ENCODE results near the gene RAB12. TPM values are rescaled to one million over a fixed set of nuclear protein-coding genes. Genes with fewer than 3 reads are reported as not detected.
A peak's percentile ranks its signal among the peaks of the same experiment; 100 is the strongest.

Gene RAB12
- total RNA-seq, 2 donors from 2014 or later: 10.2 to 11.9 TPM

- H3K27ac Mint-ChIP-seq: no peak overlapping the region
- no peaks in the 10 kb centered on the region for H3K36me3 Mint-ChIP-seq (ENCODE audit: low read depth)
- H3K4me1 Mint-ChIP-seq: no peaks in the 10 kb centered on the region
- H3K4me3 Mint-ChIP-seq: no peak overlapping the region
- no peak for ATAC-seq (replicated peaks)
- peaks cover 5% of the 10 kb centered on the region for H3K27me3 Mint-ChIP-seq
- H3K9me3 Mint-ChIP-seq: no peaks in the 10 kb centered on the region
Measured at GRCh38 chr18:8669571-8669970, 60.3 kb downstream of the RAB12 start.

GRCh38 chr18:8673256-8674209 lies 64.3 kb downstream of the RAB12 start:
- Mint-ChIP-seq H3K36me3 (ENCODE audit: low read depth) (no peaks in the 10 kb centered on the region), H3K4me3 (no peak overlapping the region), H3K27ac (no peak overlapping the region), H3K4me1 (no peaks in the 10 kb centered on the region), H3K9me3 (no peaks in the 10 kb centered on the region), H3K27me3 (peaks cover 5% of the 10 kb centered on the region)
- ATAC-seq (replicated peaks): peak; percentile 34

GRCh38 chr18:8675057-8675456 lies 65.8 kb downstream of the RAB12 start:
- H3K27me3 Mint-ChIP-seq: peaks cover 5% of the 10 kb centered on the region
- no peaks in the 10 kb centered on the region for H3K4me1 Mint-ChIP-seq
- no peak overlapping the region for H3K27ac Mint-ChIP-seq
- ATAC-seq (replicated peaks): no peak
- no peak overlapping the region for H3K4me3 Mint-ChIP-seq
- H3K36me3 Mint-ChIP-seq (ENCODE audit: low read depth): no peaks in the 10 kb centered on the region
- H3K9me3 Mint-ChIP-seq: no peaks in the 10 kb centered on the region

- Mint-ChIP-seq H3K4me3 (no peak overlapping the region), H3K4me1 (no peaks in the 10 kb centered on the region), H3K27me3 (no peaks in the 10 kb centered on the region), H3K36me3 (ENCODE audit: low read depth) (no peaks in the 10 kb centered on the region), H3K27ac (no peak overlapping the region), H3K9me3 (no peaks in the 10 kb centered on the region)
- no peak for ATAC-seq (replicated peaks)
Measured at GRCh38 chr18:8681196-8681595, 72.0 kb downstream of the RAB12 start.

- Mint-ChIP-seq H3K27ac (no peak overlapping the region), H3K4me3 (no peak overlapping the region), H3K4me1 (no peaks in the 10 kb centered on the region), H3K36me3 (ENCODE audit: low read depth) (no peaks in the 10 kb centered on the region), H3K9me3 (no peaks in the 10 kb centered on the region), H3K27me3 (peaks cover 4% of the 10 kb centered on the region)
- no peak for ATAC-seq (replicated peaks)
Measured at GRCh38 chr18:8684577-8684976, 75.3 kb downstream of the RAB12 start.

- ATAC-seq (replicated peaks): no peak
Measured at GRCh38 chr18:8685141-8685913, 76.1 kb downstream of the RAB12 start.

GRCh38 chr18:8685914-8686216 lies 76.6 kb downstream of the RAB12 start:
- Mint-ChIP-seq H3K27ac (no peak overlapping the region), H3K36me3 (ENCODE audit: low read depth) (no peaks in the 10 kb centered on the region), H3K4me1 (no peaks in the 10 kb centered on the region), H3K4me3 (no peak overlapping the region), H3K27me3 (peaks cover 8% of the 10 kb centered on the region), H3K9me3 (no peaks in the 10 kb centered on the region)
- ATAC-seq (replicated peaks): no peak

More at GRCh38 chr18:8685141-8685913, 76.1 kb downstream of the RAB12 start:
- Mint-ChIP-seq H3K4me1 (no peaks in the 10 kb centered on the region), H3K4me3 (no peak overlapping the region), H3K27ac (no peak overlapping the region), H3K9me3 (no peaks in the 10 kb centered on the region), H3K36me3 (ENCODE audit: low read depth) (no peaks in the 10 kb centered on the region), H3K27me3 (peaks cover 7% of the 10 kb centered on the region)

- H3K27ac Mint-ChIP-seq: no peak overlapping the region
- no peak for ATAC-seq (replicated peaks)
- no peaks in the 10 kb centered on the region for H3K4me1 Mint-ChIP-seq
Measured at GRCh38 chr18:8686611-8687010, 77.4 kb downstream of the RAB12 start.

GRCh38 chr18:8688216-8688800 lies 79.1 kb downstream of the RAB12 start:
- no peaks in the 10 kb centered on the region for H3K36me3 Mint-ChIP-seq (ENCODE audit: low read depth)
- H3K27me3 Mint-ChIP-seq: peaks cover 8% of the 10 kb centered on the region
- H3K9me3 Mint-ChIP-seq: no peaks in the 10 kb centered on the region
- H3K27ac Mint-ChIP-seq: no peak overlapping the region
- no peak for ATAC-seq (replicated peaks)
- no peak overlapping the region for H3K4me3 Mint-ChIP-seq
- H3K4me1 Mint-ChIP-seq: no peaks in the 10 kb centered on the region

More at GRCh38 chr18:8686611-8687010, 77.4 kb downstream of the RAB12 start:
- H3K27me3 Mint-ChIP-seq: peaks cover 8% of the 10 kb centered on the region
- H3K36me3 Mint-ChIP-seq (ENCODE audit: low read depth): no peaks in the 10 kb centered on the region
- no peak overlapping the region for H3K4me3 Mint-ChIP-seq
- H3K9me3 Mint-ChIP-seq: no peaks in the 10 kb centered on the region

- no peaks in the 10 kb centered on the region for H3K36me3 Mint-ChIP-seq (ENCODE audit: low read depth)
- no peaks in the 10 kb centered on the region for H3K9me3 Mint-ChIP-seq
- ATAC-seq (replicated peaks): no peak
- no peak overlapping the region for H3K27ac Mint-ChIP-seq
- H3K4me1 Mint-ChIP-seq: no peaks in the 10 kb centered on the region
- no peak overlapping the region for H3K4me3 Mint-ChIP-seq
- H3K27me3 Mint-ChIP-seq: peaks cover 8% of the 10 kb centered on the region
Measured at GRCh38 chr18:8688816-8689215, 79.6 kb downstream of the RAB12 start.

Other genes with a start within 250 kb of the RAB12 start
- under 1 TPM; 0.64 to 0.95 TPM for gene MTCL1, start 96.1 kb downstream of the RAB12 start, total RNA-seq